ENCODE results near the gene PNPLA2.

The PNPLA2 gene

GRCh38 chr11:779955-780532, 38.7 kb upstream of the PNPLA2 start:
- DNase-seq (ENCODE audit: extremely low read depth, low read depth), result no peak
- TF ChIP-seq CTCF (IDR thresholded peaks at IDR 0.05; ENCODE audit: low read depth, low read length), result no peak

- no peak for DNase-seq (ENCODE audit: extremely low read depth, low read depth)
- no peak for TF ChIP-seq CTCF (IDR thresholded peaks at IDR 0.05; ENCODE audit: low read depth, low read length)
Measured at GRCh38 chr11:782264-783174, 36.2 kb upstream of the PNPLA2 start.

- TF ChIP-seq CTCF (IDR thresholded peaks at IDR 0.05; ENCODE audit: low read depth, low read length), result peak; percentile 93
- peak; percentile 91 for DNase-seq (ENCODE audit: extremely low read depth, low read depth)
Measured at GRCh38 chr11:783581-784015, 35.1 kb upstream of the PNPLA2 start.

GRCh38 chr11:786235-787083, 32.3 kb upstream of the PNPLA2 start:
- DNase-seq (ENCODE audit: extremely low read depth, low read depth), result no peak
- TF ChIP-seq CTCF (IDR thresholded peaks at IDR 0.05; ENCODE audit: low read depth, low read length), result no peak

- DNase-seq (ENCODE audit: extremely low read depth, low read depth), result no peak
- no peak for TF ChIP-seq CTCF (IDR thresholded peaks at IDR 0.05; ENCODE audit: low read depth, low read length)
Measured at GRCh38 chr11:787084-787675, 31.5 kb upstream of the PNPLA2 start.

- no peak for DNase-seq (ENCODE audit: extremely low read depth, low read depth)
- no peak for TF ChIP-seq CTCF (IDR thresholded peaks at IDR 0.05; ENCODE audit: low read depth, low read length)
Measured at GRCh38 chr11:788009-788640, 30.6 kb upstream of the PNPLA2 start.
